GM18505 (cell line): ENCODE measurements around the gene FILIP1.

ENCODE experiments used
- ATAC-seq: cut with Tn5 transposase; IDR thresholded peaks from one replicate; pipeline ENCODE4 v1.9.1; 2021; ENCODE audit not compliant: unreplicated experiment
- POLR2A ChIP-seq: IDR thresholded peaks from 4 replicates; pipeline ENCODE4 v1.6.1; 2011; ENCODE audit warnings: borderline replicate concordance; ENCODE audit not compliant: insufficient read depth, insufficient read length; ENCODE audit errors: extremely low read depth

The FILIP1 gene

DNA sequence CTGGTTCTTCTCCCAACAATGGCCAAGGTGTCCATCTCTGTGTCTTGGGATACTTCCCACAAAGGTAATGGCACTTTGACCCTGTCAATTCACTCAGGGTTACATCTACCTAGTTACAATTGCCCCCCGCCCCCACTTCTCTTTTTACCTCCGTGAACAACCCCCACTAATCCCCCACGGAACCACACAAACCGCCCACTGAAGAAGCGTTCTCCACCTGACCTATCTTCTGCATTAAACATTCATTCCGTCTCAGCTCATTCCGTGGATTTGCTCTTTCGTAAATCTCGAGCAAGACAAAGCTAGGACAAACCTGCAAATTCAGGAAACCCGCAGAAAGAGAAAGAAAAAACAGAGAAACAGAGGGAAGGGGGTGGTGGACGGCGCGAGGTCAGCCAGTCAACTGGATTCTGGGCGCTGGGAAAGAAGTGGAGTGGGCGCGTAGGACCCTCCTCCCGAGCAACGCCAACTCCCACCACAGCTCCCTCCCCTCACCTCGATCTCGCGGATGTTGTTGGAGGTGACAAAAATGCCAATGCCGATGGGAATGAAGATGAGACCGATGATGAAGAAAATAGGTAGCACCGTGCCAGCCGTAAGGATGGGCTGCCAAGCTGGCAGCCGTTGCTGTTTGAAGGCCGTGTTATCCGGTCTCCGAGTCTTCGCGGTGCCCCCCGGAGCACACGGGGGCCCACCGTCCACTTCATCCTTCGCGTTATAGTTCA, 209.5 kb downstream of the FILIP1 start:
- peak; percentile 26 for ATAC-seq
- no peak for TF ChIP-seq POLR2A

DNA sequence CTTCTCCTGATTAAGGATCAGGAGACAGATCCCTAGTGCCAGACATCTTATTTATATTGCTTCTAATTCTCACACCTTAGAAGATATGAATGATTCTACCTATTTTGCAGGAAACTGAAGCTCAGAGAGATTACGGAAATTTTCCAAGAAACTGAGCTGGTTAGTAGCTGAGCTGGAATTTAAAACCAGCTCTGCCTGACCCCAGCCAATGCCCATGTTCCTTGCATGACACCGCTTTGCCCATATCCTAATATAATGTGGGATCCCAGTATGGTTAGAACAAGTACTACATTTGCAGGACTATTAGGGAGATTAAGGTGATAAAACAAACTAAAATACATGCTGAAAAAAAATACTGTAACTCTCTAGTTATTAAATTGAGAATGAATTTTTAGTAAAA, 210.9 kb downstream of the FILIP1 start:
- TF ChIP-seq POLR2A = no peak
- no peak for ATAC-seq

DNA sequence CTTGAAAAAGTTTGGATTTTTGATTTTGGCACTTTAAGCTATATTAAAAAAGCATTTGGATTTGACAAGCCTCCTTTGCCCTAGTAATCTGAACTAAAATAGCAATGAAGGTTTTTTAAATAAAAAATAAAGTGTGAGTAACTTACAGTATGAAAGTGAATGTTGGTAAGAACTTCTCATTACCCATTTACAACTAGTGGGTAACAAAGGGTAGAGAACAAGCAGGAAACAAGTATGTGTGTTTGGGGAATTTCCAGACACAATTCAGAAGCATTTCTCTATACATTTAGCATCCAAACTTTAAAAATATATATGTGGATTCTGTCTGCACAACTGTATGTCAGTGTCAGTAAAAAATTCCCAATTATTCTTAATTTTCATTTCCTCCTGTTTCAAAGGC, 211.9 kb downstream of the FILIP1 start:
- no peak for ATAC-seq
- no peak for TF ChIP-seq POLR2A

DNA sequence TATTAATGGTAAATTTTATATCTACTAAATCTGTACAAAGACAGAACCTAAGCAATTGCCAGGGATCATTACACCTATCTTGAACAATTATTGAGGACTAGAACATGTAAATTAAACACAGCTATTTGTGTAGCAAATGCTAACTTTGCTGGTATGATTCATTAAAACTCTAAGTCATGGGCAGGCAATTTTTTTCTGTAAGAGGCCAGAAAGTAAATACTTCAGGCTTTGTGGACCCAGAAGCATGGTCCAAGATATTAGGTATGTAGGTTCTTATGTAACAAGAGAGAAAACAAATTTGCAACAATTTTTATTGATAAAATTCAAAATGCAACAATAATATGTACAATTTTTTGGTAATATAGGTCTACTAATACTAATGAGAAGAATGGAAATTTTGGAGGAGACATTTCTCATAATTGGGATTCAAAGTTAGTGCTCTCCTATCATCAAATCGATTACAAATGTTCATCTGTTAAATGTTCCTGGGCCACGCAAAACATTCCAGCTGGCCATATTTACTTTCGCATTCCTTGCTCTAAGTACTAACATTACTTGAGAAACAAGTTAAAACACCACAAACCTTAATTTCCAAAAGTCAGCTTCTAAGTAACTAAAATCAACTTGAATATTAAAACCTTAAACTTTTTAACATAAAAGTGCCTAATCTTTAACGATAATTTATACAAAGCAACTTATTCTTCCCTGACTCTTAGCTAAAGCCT, 213.3 kb downstream of the FILIP1 start:
- no peak for ATAC-seq
- TF ChIP-seq POLR2A = no peak

DNA sequence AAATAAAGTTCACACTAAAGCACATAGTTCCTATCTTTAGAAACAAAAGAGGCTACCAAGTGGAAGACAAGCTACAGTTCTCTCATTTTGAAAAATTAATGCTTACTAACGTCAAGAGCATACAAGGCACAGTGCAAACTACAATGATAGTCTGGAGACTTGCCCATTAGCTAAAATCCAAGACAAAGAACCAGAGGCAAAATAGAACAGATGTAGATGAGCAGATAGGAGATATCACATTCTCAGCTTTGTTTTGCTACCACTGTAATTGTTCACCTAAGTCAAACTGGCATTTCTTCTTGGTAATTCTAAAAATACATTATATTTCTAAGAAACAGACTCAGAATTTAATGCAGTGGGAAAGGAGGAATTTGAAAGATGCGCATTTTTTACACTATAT, 214.2 kb downstream of the FILIP1 start:
- no peak for TF ChIP-seq POLR2A
- no peak for ATAC-seq

DNA sequence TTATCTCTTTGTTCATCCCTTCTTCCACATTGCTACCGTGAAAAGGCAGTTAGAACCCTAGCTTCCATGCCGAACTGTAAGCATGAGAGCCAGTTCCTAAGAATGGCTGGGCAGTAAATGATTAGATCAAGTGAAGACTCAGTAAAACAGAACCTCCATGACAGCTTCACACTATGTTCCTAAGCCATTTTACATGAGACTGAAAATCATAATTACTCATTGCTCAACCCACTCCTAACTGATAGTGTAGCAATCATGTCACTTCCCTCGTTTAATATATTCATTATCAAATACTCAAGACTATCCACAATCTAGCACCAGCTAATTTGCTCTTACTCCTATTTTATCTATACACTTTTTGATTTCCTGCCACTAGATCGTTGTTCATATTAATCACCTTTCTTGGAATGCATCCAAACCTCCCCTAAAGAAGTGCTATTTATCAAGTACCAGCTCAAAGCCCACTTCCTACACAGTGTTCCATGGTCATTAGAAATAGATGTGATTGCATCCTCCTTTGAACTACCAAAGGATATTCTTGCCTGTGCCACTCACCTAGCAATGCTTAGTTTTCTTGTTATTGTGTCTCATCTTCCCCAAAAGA, 215.0 kb downstream of the FILIP1 start:
- no peak for ATAC-seq
- TF ChIP-seq POLR2A = no peak

DNA sequence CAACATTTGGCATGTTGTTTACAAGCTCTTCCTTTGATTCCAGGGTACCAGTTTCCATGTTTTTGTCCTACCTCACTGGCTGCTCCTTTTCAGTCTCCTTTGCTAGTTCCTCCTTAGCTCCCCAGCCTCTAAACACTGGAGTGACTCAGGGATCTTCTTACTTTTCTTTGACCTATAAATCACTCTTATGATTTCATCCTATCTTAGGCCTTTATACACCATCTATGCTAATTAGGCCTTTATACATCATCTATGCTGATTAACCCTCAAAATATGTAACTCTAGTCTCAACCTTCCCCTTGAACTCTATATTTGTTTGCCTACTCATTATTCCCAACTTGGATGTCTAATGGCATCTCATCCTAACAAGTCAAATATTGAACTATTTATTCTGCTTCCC, 218.5 kb downstream of the FILIP1 start:
- no peak for ATAC-seq
- no peak for TF ChIP-seq POLR2A

DNA sequence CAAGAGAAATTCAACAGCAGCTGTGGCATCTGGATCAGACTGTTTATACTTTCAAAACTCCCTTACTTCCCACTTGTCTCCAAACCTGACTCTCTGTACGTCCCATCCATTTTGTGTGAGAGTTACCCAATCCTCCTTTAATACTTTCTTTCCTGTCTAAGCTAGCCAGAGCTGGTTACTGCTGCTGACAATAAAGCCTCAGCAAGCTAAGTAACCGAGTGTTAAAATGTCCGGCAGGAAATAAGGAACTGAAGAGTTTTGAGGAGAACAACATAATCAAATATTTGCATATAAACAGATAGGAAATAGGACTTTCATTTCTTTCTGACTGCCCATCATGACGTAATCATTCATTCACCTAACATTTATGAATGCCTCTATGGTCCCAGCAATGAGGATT, 220.6 kb downstream of the FILIP1 start:
- no peak for TF ChIP-seq POLR2A
- ATAC-seq = no peak

DNA sequence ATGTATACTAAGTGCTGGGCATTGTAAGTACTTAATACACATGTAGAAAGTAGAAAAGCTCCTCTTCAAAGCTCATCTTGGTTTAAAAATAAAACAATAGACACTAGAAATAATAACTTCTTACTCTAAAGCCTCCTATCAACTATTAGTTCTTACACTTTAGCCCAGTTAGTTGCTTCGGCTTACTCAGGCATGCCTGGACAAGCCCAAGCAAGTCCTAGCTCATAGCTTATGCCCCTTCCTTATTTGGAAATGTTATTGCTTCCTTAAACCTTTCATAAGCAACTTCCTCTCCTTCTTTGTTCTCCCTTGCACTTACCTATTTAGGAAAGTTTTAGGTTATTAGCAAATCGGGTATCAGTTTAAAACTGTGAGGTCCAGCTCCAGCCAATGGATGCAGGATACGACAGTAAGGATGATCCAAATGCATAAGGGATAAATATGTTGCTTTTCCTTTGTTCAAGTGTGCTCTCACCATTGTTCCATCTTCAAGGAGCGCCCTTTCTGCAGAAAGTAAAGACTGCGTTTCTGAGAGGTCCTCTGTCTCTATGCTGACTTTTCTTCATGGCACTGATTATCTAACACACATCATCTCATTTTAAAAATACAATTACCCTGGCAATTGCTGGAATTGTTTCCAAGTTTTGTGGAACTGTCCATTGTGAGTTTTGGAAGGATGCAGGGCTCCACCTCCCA, 221.3 kb downstream of the FILIP1 start:
- no peak for TF ChIP-seq POLR2A
- no peak for ATAC-seq

DNA sequence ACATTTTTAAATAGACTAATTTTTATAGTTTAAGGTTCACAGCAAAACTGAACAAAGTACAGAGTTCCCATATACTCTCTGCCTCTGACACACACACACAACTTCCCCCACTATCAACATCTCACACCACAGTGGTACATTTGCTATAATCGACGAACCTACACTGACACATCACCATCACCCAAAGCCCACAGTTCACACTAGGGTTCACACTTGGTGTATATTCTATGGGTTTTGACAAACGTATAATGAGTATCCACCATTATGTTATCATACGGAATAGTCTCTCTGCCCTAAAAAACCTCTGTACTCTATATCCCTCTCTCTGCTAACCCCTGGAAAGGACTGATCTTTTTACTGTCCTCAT, 224.6 kb downstream of the FILIP1 start:
- TF ChIP-seq POLR2A = no peak
- ATAC-seq = no peak

DNA sequence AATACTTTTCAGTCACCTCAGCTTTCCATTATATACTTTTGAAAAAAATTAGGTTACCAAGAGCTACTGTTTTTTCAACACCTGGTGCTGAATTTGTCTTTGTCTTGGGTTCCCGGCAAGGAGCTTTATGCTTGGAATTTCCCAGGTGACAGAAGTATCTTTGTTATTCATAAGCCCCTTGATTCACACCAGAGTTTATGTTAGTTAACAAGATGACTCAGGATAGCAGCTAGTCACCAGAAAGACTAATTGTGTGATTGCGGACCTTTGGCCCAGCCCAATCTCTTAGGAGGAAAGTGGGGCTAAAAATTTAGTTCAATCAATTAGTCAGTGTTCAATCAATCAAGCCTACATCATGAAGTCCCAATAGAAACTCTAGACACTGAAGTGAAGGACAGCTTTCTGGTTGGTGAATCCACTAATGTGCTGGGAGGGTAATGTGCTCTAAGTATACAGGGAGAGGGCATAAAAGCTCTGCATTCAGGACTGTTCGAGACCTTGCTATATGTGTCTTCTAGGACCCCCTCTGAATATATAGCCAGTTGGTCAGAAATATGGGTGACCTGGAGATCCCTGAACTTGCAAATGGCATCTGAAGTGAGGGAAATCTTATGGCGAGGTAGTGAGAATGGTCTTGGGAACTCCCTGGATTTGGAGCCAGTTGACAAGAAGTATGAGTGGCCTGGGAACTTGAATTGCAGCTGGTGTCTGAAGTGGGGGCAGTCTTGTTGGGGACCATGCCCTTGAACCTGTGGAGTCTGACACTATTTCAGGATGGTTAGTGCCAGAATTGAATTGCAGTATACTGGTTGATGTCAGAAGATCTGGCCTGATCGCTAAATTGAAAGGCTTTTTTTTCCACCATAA, 225.2 kb downstream of the FILIP1 start:
- ATAC-seq = no peak
- TF ChIP-seq POLR2A = no peak

DNA sequence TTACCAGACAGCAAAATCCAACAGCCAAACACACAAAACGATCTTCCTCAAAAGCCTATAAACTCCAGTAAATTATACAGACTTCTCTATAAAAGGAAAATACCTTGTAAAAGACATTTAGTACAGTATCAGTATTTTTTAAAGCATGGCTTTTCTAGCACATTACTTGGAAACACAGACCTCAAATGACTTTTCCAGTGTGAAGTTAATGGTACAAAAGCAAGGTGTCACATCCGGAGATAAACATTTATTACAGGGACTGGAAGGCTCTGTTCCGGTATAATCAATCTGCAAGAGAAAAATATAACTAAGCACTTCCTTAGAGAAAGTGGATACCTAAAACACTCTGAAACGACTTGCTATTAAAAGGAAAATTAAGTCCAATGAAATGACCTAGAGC, 226.1 kb downstream of the FILIP1 start:
- no peak for TF ChIP-seq POLR2A
- ATAC-seq = no peak
